Right lobe of liver (tissue), 4 donors: ENCODE data around the gene SOX8.

ENCODE experiments used
- POLR2A ChIP-seq: fragments of 450-650 bp; IDR thresholded peaks from one replicate; pipeline ENCODE4 v1.6.1; 2017; ENCODE audit warnings: antibody characterized with exemption, mild to moderate bottlenecking
- TF ChIP-seq, protein P1 (sequence below), 4 donors: fragments of 200-600 bp in 3 of 4; fragments of 450-650 bp in 1 of 4; IDR thresholded peaks; one replicate each; pipeline versions ENCODE4 v1.5.1 to v1.8.0; 2016 to 2022; ENCODE audit warnings: antibody characterized with exemption in 4 of 4, mild to moderate bottlenecking in 2 of 4
- donor health status: DM: no; HTN: no; CAD: no.
- donor health status: DM: no; HTN: no; CAD: no.
- donor health status: DM: no; HTN: yes; CAD: no.

DNA sequence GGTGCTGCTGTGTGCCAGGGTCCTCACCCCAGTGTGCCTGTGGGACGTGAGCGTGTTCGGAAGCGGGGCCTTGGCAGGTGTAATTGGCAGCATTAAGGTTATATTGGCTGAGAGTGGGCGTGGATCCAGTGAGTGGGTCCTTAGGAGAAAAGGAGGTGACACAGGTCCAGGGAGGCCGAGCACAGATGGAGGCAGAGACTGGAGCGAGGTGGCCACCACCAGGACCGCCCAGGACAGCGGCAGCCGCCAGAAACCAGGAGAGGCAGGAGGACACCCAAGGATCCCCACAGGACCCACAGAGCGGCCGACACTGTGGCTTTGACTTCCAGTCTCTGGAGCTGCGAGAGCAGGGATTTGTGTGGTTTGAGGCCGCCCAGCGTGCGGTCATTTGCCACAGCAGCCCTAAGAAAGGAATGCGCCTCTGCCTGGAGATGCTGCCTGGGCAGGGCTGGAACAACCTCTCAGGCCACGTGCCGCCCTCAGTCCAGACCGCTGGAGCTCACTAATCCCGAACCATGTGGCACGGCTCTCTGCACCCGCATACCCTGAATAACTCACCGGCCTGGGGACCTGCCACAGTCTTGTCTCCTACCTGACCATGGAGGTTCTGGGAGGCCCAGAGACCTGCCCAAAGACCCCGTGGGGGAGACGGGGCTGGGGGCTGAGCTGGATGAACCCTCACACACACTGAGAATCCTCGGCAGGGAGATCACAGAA, 45.4 kb downstream of the SOX8 start:
- TF ChIP-seq, protein P1, sequence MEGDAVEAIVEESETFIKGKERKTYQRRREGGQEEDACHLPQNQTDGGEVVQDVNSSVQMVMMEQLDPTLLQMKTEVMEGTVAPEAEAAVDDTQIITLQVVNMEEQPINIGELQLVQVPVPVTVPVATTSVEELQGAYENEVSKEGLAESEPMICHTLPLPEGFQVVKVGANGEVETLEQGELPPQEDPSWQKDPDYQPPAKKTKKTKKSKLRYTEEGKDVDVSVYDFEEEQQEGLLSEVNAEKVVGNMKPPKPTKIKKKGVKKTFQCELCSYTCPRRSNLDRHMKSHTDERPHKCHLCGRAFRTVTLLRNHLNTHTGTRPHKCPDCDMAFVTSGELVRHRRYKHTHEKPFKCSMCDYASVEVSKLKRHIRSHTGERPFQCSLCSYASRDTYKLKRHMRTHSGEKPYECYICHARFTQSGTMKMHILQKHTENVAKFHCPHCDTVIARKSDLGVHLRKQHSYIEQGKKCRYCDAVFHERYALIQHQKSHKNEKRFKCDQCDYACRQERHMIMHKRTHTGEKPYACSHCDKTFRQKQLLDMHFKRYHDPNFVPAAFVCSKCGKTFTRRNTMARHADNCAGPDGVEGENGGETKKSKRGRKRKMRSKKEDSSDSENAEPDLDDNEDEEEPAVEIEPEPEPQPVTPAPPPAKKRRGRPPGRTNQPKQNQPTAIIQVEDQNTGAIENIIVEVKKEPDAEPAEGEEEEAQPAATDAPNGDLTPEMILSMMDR (IDR thresholded peaks at IDR 0.05): no peak
- no peak for TF ChIP-seq POLR2A
